ENCODE results near the gene CAPN2.
A peak's percentile ranks its signal among the peaks of the same experiment; 100 is the strongest.

The CAPN2 gene

GRCh38 chr1:223770621-223771315 is 58.4 kb downstream of the CAPN2 start:
- no peak overlapping the region for H3K4me3 ChIP-seq (ENCODE audit: extremely low read depth, insufficient read depth, low read length, poor library complexity, severe bottlenecking)
- H3K36me3 ChIP-seq (ENCODE audit: control insufficient read depth, insufficient read depth, low read length), result peaks cover 71% of the 10 kb centered on the region
- 95 to 98% methylated on average over 7 to 8 of the region's 9 CpGs for whole genome bisulfite sequencing, 2 experiments (ENCODE audit: insufficient coverage in 2 of 2)
- H3K4me1 ChIP-seq (ENCODE audit: control insufficient read depth, insufficient read depth, low read length, poor library complexity, severe bottlenecking), result peaks cover 56% of the 10 kb centered on the region
- peak overlapping the region; percentile 99 for H3K27ac ChIP-seq (ENCODE audit: low read depth, low read length, severe bottlenecking)
- H3K9me3 ChIP-seq (ENCODE audit: control insufficient read depth, low read length), result no peaks in the 10 kb centered on the region

- no peak overlapping the region for H3K4me3 ChIP-seq (ENCODE audit: extremely low read depth, insufficient read depth, low read length, poor library complexity, severe bottlenecking)
- WGBS, 2 experiments (ENCODE audit: insufficient coverage in 2 of 2), result 86% methylated on average over 1 of the region's 2 CpGs; no CpG with 5 or more reads in 1 of the 2 experiments
Observed at GRCh38 chr1:223771469-223771813, 59.1 kb downstream of the CAPN2 start.

GRCh38 chr1:223771814-223772770 is 59.8 kb downstream of the CAPN2 start:
- H3K4me3 ChIP-seq (ENCODE audit: extremely low read depth, insufficient read depth, low read length, poor library complexity, severe bottlenecking), result no peak overlapping the region
- no peaks in the 10 kb centered on the region for H3K9me3 ChIP-seq (ENCODE audit: control insufficient read depth, low read length)
- peaks cover 67% of the 10 kb centered on the region for H3K4me1 ChIP-seq (ENCODE audit: control insufficient read depth, insufficient read depth, low read length, poor library complexity, severe bottlenecking)
- WGBS, 2 experiments (ENCODE audit: insufficient coverage in 2 of 2), result 46 to 50% methylated on average over 11 to 13 of the region's 16 CpGs
- H3K27ac ChIP-seq (ENCODE audit: low read depth, low read length, severe bottlenecking), result peak overlapping the region; percentile 99
- H3K36me3 ChIP-seq (ENCODE audit: control insufficient read depth, insufficient read depth, low read length), result peaks cover 68% of the 10 kb centered on the region

More at GRCh38 chr1:223771469-223771813, 59.1 kb downstream of the CAPN2 start:
- H3K9me3 ChIP-seq (ENCODE audit: control insufficient read depth, low read length), result no peaks in the 10 kb centered on the region
- H3K36me3 ChIP-seq (ENCODE audit: control insufficient read depth, insufficient read depth, low read length), result peaks cover 70% of the 10 kb centered on the region
- peak overlapping the region; percentile 99 for H3K27ac ChIP-seq (ENCODE audit: low read depth, low read length, severe bottlenecking)
- H3K4me1 ChIP-seq (ENCODE audit: control insufficient read depth, insufficient read depth, low read length, poor library complexity, severe bottlenecking), result peaks cover 60% of the 10 kb centered on the region

- no peaks in the 10 kb centered on the region for H3K9me3 ChIP-seq (ENCODE audit: control insufficient read depth, low read length)
- H3K36me3 ChIP-seq (ENCODE audit: control insufficient read depth, insufficient read depth, low read length), result peaks cover 74% of the 10 kb centered on the region
- peak overlapping the region; percentile 99 for H3K27ac ChIP-seq (ENCODE audit: low read depth, low read length, severe bottlenecking)
- peaks cover 67% of the 10 kb centered on the region for H3K4me1 ChIP-seq (ENCODE audit: control insufficient read depth, insufficient read depth, low read length, poor library complexity, severe bottlenecking)
- H3K4me3 ChIP-seq (ENCODE audit: extremely low read depth, insufficient read depth, low read length, poor library complexity, severe bottlenecking), result no peak overlapping the region
- 83 to 100% methylated on average over 1 of the region's 5 CpGs for WGBS, 2 experiments (ENCODE audit: insufficient coverage in 2 of 2)
Observed at GRCh38 chr1:223772771-223773160, 60.4 kb downstream of the CAPN2 start.

GRCh38 chr1:223774134-223774814 is 61.9 kb downstream of the CAPN2 start:
- Histone ChIP-seq H3K9me3 (ENCODE audit: control insufficient read depth, low read length) (no peaks in the 10 kb centered on the region), H3K27ac (ENCODE audit: low read depth, low read length, severe bottlenecking) (no peak overlapping the region), H3K36me3 (ENCODE audit: control insufficient read depth, insufficient read depth, low read length) (peaks cover 82% of the 10 kb centered on the region), H3K4me3 (ENCODE audit: extremely low read depth, insufficient read depth, low read length, poor library complexity, severe bottlenecking) (no peak overlapping the region), H3K4me1 (ENCODE audit: control insufficient read depth, insufficient read depth, low read length, poor library complexity, severe bottlenecking) (peaks cover 67% of the 10 kb centered on the region)
- WGBS, 2 experiments (ENCODE audit: insufficient coverage in 2 of 2), result 91 to 99% methylated on average over 6 of the region's 6 CpGs

GRCh38 chr1:223775054-223775453 is 62.7 kb downstream of the CAPN2 start:
- Histone ChIP-seq H3K4me1 (ENCODE audit: control insufficient read depth, insufficient read depth, low read length, poor library complexity, severe bottlenecking) (peaks cover 67% of the 10 kb centered on the region), H3K4me3 (ENCODE audit: extremely low read depth, insufficient read depth, low read length, poor library complexity, severe bottlenecking) (no peak overlapping the region), H3K27ac (ENCODE audit: low read depth, low read length, severe bottlenecking) (no peak overlapping the region), H3K9me3 (ENCODE audit: control insufficient read depth, low read length) (no peaks in the 10 kb centered on the region), H3K36me3 (ENCODE audit: control insufficient read depth, insufficient read depth, low read length) (peaks cover 82% of the 10 kb centered on the region)
- WGBS, 2 experiments (ENCODE audit: insufficient coverage in 2 of 2), result 67 to 100% methylated on average over 1 to 3 of the region's 4 CpGs

GRCh38 chr1:223775711-223776074 is 63.4 kb downstream of the CAPN2 start:
- WGBS, 2 experiments (ENCODE audit: insufficient coverage in 2 of 2), result no CpG with 5 or more reads among the region's 1 CpG
- Histone ChIP-seq H3K4me1 (ENCODE audit: control insufficient read depth, insufficient read depth, low read length, poor library complexity, severe bottlenecking) (peaks cover 60% of the 10 kb centered on the region), H3K27ac (ENCODE audit: low read depth, low read length, severe bottlenecking) (peak overlapping the region; percentile 75), H3K4me3 (ENCODE audit: extremely low read depth, insufficient read depth, low read length, poor library complexity, severe bottlenecking) (no peak overlapping the region), H3K36me3 (ENCODE audit: control insufficient read depth, insufficient read depth, low read length) (peaks cover 82% of the 10 kb centered on the region), H3K9me3 (ENCODE audit: control insufficient read depth, low read length) (no peaks in the 10 kb centered on the region)

GRCh38 chr1:223776075-223776814 is 63.9 kb downstream of the CAPN2 start:
- H3K4me1 ChIP-seq (ENCODE audit: control insufficient read depth, insufficient read depth, low read length, poor library complexity, severe bottlenecking), result peaks cover 55% of the 10 kb centered on the region

GRCh38 chr1:223776826-223777454 is 64.6 kb downstream of the CAPN2 start:
- Histone ChIP-seq H3K9me3 (ENCODE audit: control insufficient read depth, low read length) (no peaks in the 10 kb centered on the region), H3K4me1 (ENCODE audit: control insufficient read depth, insufficient read depth, low read length, poor library complexity, severe bottlenecking) (peaks cover 48% of the 10 kb centered on the region), H3K4me3 (ENCODE audit: extremely low read depth, insufficient read depth, low read length, poor library complexity, severe bottlenecking) (no peak overlapping the region), H3K36me3 (ENCODE audit: control insufficient read depth, insufficient read depth, low read length) (peaks cover 83% of the 10 kb centered on the region), H3K27ac (ENCODE audit: low read depth, low read length, severe bottlenecking) (peak overlapping the region; percentile 75)
- WGBS, 2 experiments (ENCODE audit: insufficient coverage in 2 of 2), result 90 to 93% methylated on average over 6 to 10 of the region's 10 CpGs

More at GRCh38 chr1:223776075-223776814, 63.9 kb downstream of the CAPN2 start:
- H3K4me3 ChIP-seq (ENCODE audit: extremely low read depth, insufficient read depth, low read length, poor library complexity, severe bottlenecking), result no peak overlapping the region
- no peaks in the 10 kb centered on the region for H3K9me3 ChIP-seq (ENCODE audit: control insufficient read depth, low read length)
- peak overlapping the region; percentile 75 for H3K27ac ChIP-seq (ENCODE audit: low read depth, low read length, severe bottlenecking)
- peaks cover 82% of the 10 kb centered on the region for H3K36me3 ChIP-seq (ENCODE audit: control insufficient read depth, insufficient read depth, low read length)
- WGBS, 2 experiments (ENCODE audit: insufficient coverage in 2 of 2), result 85 to 95% methylated on average over 5 to 8 of the region's 9 CpGs

- 94 to 95% methylated on average over 8 of the region's 8 CpGs for WGBS, 2 experiments (ENCODE audit: insufficient coverage in 2 of 2)
- H3K9me3 ChIP-seq (ENCODE audit: control insufficient read depth, low read length), result no peaks in the 10 kb centered on the region
- H3K27ac ChIP-seq (ENCODE audit: low read depth, low read length, severe bottlenecking), result no peak overlapping the region
- no peak overlapping the region for H3K4me3 ChIP-seq (ENCODE audit: extremely low read depth, insufficient read depth, low read length, poor library complexity, severe bottlenecking)
- peaks cover 19% of the 10 kb centered on the region for H3K4me1 ChIP-seq (ENCODE audit: control insufficient read depth, insufficient read depth, low read length, poor library complexity, severe bottlenecking)
- H3K36me3 ChIP-seq (ENCODE audit: control insufficient read depth, insufficient read depth, low read length), result peaks cover 86% of the 10 kb centered on the region
Observed at GRCh38 chr1:223780318-223780717, 68.0 kb downstream of the CAPN2 start.

Measured in mesodermal cell (in vitro differentiated cells).